ENCODE measurements around the gene NFASC.

- no peak for TF ChIP-seq CTCF (IDR thresholded peaks at IDR 0.05; ENCODE audit: insufficient read depth, low read length, poor library complexity, severe bottlenecking)
- TF ChIP-seq EZH2phosphoT487 (conservative IDR thresholded peaks at IDR 0.05; ENCODE audit: low read length): no peak
These were observed 22.1 kb upstream of the NFASC start for GRCh38 chr1:204848579-204848978.

All from SU-DHL-6 (cell line).